ENCODE measurements around the gene NEURL1.
"Not testable (repeated sequence)": the region's sequence is repeated elsewhere in the genome, so short reads cannot be mapped to it uniquely, and the experiment has no call there.

NEURL1 gene

GRCh38 chr10:103465411-103466179 is 27.9 kb upstream of the NEURL1 start:
- no peak for DNase-seq

DNA sequence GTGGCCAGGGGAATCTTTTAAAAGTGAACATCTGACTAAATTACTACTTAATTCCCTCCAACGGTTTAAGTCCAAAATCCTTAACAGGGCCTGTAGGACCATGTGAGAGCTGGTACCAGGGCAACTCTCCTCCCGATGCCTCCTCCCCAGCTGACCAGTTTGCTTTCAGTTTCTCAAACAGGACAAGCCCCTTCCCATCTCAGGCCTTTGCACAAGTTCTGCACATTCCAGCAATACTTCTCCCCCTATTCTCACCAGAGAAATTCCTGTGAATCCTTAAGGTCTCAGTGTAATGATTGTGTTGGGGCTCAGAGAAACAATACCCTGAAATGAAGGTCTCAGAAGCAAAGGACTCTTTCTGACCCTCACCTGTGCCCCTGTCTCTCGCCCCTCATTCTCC is 26.8 kb upstream of the NEURL1 start:
- DNase-seq: no peak

DNA sequence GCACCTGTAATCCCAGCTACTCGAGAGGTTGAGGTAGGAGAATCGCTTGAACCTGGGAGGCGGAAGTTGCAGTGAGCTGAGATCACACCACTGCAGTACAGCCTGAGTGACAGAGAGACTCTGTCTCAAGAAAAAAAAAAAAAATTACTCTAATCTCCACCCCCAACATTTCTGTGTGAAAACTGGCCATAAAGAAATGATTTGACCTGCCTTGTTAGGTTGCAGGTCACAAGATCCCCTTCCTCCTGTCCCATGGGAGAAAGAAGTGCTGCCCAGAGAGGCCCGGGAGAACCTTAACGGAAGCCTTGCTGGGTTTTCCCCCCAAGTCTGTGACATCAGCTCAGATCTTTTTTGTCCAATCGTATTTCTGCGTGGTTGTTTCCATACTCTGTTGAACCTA is 26.1 kb upstream of the NEURL1 start:
- DNase-seq: no peak

GRCh38 chr10:103469201-103469600 is 24.3 kb upstream of the NEURL1 start:
- no peak for DNase-seq

GRCh38 chr10:103470761-103471653 is 22.5 kb upstream of the NEURL1 start:
- DNase-seq: peak; percentile 96

GRCh38 chr10:103472005-103472404 is 21.5 kb upstream of the NEURL1 start:
- no peak for DNase-seq

DNA sequence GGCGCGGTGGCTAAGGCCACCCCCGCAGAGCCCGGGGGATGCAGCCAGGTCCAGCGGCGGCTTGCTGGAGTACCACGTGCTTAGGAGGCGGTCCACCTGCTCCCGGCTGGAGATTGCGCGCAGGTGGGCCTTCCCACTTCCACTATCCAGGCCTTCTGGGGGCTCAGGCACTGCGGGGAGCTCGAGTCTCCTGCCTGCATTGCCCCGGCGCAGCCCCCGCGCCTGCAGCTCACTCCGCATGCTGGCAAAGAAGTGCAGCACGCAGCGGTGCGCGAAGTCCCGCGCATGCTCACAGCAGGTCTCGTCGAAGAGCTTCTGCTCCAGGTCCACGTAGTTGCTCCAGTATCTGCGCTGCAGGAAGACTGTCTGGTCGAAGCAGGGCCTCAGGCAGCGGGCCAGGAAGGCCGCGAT is 20.2 kb upstream of the NEURL1 start:
- DNase-seq: no peak

DNA sequence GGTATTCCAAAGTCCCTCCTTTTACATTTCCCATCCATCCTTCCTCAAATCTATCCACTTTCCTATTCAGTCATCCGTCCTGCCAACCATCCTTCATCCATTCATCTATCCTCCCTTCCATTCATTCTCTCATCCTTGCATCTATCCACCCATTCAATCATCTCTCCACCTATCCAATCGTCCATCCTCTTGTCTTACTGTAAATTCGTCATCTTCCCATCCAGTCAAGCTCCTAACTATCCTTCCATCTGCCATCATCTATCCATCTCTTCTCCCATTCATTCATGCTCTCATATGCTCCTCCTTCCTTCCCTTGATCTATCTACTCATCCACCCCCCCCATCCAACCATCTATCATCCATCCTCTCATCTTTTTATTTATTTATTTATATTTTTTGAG is 19.4 kb upstream of the NEURL1 start:
- no peak for DNase-seq

- DNase-seq: no peak
These were observed 18.1 kb upstream of the NEURL1 start for GRCh38 chr10:103475437-103475836.

- DNase-seq: no peak
These were observed 17.3 kb upstream of the NEURL1 start for GRCh38 chr10:103476046-103476768.

DNA sequence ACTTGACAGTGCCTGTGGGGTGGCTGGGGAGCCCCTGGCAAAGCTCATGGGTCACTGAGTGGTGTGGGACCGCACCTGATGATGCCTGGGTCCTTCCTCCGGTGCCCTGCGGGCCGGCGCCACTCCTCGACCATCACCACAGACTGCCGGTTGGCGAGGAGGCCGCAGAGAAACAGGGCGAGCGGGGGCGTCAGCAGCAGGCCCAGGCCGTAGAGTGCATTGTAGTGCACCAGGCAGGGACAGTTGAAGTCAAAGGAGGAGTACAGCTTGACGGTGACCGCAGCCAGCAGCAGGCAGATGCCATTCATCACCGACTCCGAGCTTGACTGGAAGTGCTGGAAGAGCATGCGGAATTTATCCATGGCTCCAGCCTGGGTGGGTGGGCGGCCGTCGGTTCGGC is 14.8 kb upstream of the NEURL1 start:
- DNase-seq: no peak

- DNase-seq: no peak
These were observed 14.4 kb upstream of the NEURL1 start, which contains the start of gene CALHM3 for GRCh38 chr10:103479135-103479534. CALHM3 (minus strand) TSS chr10:103479240; CDS start chr10:103479032, 208 bp downstream.

GRCh38 chr10:103480521-103480920 is 13.0 kb upstream of the NEURL1 start:
- DNase-seq: no peak

DNA sequence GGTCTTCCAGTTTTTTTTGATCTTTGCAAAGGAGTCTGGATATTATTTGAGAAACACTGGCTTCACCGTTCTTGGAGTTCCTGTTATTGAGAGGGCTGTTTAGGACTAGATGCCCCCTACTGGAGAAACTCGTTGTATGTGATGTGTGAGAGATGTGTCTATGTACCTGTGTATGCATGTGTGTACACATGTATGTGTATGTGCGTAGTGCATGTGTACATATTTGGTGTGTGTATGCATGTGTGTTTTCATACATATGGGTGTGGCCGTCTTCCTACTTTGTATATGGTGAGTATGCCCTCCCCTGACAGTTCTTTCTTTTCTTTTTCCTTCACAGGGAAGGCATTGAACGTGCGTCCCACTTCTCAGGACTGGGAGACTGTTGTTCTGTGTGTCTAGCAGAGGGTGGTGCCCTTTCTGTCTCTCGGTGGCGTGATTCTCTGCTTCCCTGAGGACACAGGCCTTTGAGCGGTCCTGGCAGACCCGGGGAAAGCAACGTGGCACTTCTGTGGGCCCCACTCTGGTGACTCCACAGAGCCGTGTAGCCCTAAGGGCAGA is 11.5 kb upstream of the NEURL1 start:
- peak; percentile 76 for DNase-seq

DNA sequence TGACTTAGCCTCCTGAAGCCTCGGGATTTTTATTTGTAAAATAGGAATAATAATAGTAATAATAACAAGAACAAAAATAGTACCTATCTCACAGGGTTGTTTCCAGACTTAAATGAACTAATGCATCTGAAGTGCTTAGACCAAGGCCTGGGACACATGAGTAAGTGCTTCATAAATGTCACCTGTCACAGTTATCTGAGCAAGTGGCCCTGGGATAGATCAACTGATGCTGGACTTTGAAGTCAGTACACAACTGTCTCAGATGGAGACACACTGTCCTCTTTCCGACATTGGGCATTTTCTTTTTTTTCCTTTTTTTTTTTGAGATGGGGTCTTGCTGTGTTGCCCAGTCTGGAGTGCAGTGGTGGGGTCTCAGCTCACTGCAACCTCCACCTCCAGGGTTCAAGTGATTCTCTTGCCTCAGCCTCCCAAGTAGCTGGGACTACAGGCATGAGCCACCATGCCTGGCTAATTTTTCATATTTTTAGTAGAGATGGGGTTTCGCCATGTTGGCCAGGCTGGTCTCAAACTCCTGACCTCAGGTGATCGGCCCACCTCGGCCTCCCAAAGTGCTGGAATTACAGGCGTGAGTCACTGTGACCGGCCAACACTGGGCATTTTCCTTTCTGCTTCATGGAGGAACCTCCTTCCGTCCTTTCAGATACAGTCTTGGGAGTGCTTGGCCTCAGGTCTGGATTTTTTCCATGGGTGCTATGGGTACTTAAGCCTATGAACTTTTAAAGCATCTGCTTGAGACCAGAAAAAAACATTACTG is 6.7 kb upstream of the NEURL1 start:
- DNase-seq: not testable (repeated sequence)

DNA sequence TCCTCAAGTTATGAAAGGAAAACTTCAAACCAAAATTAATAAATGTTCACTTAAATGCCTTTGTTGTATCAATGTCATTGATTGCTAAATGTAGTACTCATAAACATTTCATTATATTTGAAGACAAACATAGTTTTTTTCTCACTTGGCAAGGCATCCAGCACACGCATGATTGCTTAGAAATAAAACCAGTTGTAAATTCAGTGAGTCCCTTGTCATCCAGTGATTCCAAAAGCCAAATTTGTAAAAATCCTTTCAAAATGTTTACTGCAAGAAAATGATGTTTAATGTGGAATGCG is 6.1 kb upstream of the NEURL1 start:
- DNase-seq: no peak

DNA sequence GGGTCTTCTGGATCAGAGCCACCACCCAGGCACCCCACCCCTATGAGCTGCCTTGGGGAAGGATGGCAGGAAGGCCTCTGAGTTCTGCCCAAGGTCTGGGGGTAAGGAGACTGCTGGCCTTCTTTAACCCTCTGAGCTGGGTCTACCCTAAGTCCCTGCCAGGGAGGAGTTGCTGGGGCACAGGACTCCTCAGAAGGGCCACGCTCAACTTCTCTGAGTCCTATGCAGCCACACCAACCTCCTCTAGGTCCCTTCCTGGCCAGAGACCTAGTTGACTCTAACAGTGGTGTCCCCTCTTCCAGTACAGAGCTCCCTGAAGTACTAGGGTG is 2.6 kb upstream of the NEURL1 start:
- no peak for DNase-seq

- no peak for DNase-seq
These were observed 1.7 kb upstream of the NEURL1 start for GRCh38 chr10:103491729-103492364.

DNA sequence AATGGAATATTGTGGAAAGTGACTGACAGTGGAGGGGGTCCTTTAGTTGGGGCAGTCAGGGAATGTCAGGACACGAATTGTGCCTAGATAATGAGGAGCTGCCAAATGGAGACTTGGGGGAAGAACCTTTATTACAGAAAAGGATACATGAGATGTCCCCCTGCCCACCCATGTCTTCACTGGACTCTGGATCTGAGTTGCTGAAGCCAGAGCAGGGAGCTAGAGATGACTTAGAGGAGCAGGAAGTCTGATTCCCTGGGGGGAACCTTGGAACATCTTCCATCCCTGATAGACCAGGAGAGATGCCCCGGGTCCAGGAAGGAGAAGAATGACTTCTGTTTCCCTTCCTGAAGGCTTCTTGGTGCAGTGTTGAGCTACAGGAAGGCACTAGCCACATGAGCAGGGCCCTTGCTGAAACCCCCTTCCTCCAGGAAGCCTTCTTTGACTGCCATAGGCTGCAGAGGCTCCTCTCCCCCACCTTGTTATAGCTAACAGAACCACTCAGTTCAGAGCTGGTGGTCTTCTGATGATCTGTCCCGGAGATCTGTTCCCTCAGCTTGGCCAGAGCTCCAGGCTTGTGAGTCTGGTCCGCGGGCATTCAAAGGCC is 747 bp upstream of the NEURL1 start:
- DNase-seq: no peak

DNA sequence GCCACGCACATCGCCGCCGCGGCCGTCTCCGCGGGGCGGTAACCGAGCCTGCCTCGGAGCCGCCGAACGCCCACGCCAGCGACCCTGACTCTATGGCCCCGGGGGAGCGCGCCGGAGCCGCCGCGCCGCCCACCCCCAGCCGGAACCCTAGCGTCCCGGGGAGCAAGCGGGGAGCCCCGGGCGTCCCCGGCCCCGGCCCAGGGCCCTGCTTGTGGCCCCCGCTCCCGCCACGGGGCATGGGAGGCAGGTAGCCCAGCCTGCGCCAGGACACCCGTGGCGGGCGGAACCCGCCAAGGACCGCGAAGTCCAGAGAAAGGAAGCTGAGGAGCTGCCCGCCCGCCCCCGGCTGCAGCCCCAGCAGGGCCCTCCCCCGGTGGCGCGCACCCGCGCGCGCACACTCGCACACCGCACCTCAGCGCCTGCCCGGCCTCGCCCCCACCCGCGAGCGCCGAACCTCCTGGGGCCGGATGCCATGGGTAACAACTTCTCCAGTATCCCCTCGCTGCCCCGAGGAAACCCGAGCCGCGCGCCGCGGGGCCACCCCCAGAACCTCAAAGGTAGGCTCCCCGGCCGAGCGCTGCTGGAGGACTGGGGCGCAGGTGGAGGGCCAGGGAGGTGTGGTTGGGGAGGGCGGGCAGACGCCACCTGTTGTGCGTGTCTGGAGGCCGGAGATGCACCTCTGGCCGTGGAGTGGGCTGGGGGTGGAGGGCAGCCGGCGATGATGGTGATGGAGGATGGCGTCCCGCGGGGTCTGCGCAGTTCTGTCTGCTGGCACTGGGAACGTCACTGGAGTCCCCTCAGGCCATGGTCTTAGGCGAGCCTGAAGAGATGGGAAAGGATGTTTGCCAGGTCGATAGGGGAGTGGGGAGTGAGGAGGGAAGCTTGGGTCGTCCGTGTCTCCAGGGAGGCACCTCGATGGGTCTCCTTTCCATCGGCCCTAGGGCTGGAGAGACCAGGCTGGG is 692 bp downstream of the NEURL1 start:
- no peak for DNase-seq
